ENCODE results near the gene PDZD2.
"Not testable (repeated sequence)": the region's sequence is repeated elsewhere in the genome, so short reads cannot be mapped to it uniquely, and the experiment has no call there.

DNA sequence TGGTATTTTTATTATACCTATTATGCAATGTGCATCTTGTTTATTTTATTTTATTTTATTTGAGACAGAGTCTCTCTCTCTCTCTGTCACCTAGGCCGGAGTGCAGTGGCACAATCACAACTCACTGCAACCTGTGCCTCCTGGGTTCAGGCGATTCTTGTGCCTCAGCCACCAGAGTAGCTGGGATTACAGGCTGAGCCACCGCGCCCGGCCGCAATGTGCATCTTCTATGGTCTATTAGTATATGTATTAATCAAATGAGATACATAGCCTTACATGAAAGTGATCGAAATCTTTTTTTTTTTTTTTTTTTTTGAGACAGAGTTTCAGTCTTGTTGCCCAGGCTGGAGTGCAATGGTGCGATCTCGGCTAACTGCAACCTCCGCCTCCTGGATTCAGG, 89.9 kb downstream of the PDZD2 start:
- TF ChIP-seq POLR2AphosphoS5 (IDR thresholded peaks at IDR 0.05); POLR2A (IDR thresholded peaks at IDR 0.05; ENCODE audit: low read depth); EP300 (IDR thresholded peaks at IDR 0.05): not testable (repeated sequence)
- TF ChIP-seq, protein P1, sequence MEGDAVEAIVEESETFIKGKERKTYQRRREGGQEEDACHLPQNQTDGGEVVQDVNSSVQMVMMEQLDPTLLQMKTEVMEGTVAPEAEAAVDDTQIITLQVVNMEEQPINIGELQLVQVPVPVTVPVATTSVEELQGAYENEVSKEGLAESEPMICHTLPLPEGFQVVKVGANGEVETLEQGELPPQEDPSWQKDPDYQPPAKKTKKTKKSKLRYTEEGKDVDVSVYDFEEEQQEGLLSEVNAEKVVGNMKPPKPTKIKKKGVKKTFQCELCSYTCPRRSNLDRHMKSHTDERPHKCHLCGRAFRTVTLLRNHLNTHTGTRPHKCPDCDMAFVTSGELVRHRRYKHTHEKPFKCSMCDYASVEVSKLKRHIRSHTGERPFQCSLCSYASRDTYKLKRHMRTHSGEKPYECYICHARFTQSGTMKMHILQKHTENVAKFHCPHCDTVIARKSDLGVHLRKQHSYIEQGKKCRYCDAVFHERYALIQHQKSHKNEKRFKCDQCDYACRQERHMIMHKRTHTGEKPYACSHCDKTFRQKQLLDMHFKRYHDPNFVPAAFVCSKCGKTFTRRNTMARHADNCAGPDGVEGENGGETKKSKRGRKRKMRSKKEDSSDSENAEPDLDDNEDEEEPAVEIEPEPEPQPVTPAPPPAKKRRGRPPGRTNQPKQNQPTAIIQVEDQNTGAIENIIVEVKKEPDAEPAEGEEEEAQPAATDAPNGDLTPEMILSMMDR (IDR thresholded peaks at IDR 0.05), result not testable (repeated sequence)

Measured in esophagus muscularis mucosa (tissue), 4 donors.